Lower leg skin (tissue), 3 donors: Measurements from ENCODE around the gene CACNB4.

Experiments used
- POLR2A ChIP-seq, 2 donors: fragments of 450-650 bp; IDR thresholded peaks; one replicate each; pipeline ENCODE4 v1.6.1; 2016 to 2017; ENCODE audit warnings: antibody characterized with exemption in 2 of 2, mild to moderate bottlenecking in 1 of 2, moderate library complexity in 1 of 2
- TF ChIP-seq, protein P1 (sequence below), 3 donors: fragments of 450-650 bp; IDR thresholded peaks; one replicate each; pipeline ENCODE4 v1.5.1; 2016; ENCODE audit warnings: antibody characterized with exemption in 3 of 3, mild to moderate bottlenecking in 3 of 3, moderate library complexity in 2 of 3

DNA sequence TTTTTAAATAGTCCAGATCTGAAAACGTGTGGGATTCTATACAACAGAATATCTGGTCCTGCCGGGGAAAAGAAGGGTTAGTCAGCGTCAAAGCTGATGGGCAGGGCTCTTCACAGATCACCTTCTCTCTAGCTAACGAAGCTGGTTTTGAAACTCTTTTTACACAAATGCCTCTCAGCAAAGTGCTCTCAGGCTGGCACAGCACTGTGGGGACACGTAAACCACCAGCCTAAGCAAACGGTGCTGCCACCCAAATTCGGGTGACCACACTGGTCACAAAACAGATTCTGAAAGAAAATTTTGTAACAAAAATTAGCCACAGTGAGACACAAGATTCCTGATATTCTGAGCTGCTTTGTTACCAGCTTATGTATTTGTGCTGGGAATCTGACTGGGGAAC lies 217.5 kb downstream of the CACNB4 start:
- TF ChIP-seq, protein P1, sequence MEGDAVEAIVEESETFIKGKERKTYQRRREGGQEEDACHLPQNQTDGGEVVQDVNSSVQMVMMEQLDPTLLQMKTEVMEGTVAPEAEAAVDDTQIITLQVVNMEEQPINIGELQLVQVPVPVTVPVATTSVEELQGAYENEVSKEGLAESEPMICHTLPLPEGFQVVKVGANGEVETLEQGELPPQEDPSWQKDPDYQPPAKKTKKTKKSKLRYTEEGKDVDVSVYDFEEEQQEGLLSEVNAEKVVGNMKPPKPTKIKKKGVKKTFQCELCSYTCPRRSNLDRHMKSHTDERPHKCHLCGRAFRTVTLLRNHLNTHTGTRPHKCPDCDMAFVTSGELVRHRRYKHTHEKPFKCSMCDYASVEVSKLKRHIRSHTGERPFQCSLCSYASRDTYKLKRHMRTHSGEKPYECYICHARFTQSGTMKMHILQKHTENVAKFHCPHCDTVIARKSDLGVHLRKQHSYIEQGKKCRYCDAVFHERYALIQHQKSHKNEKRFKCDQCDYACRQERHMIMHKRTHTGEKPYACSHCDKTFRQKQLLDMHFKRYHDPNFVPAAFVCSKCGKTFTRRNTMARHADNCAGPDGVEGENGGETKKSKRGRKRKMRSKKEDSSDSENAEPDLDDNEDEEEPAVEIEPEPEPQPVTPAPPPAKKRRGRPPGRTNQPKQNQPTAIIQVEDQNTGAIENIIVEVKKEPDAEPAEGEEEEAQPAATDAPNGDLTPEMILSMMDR (IDR thresholded peaks at IDR 0.05): no peak
- TF ChIP-seq POLR2A (IDR thresholded peaks at IDR 0.05): no peak
